Measurements from ENCODE around the gene CATSPER3. TPM values are rescaled to one million over a fixed set of nuclear protein-coding genes. Genes with fewer than 3 reads are reported as not detected.

Gene CATSPER3
- 0.15 to 0.49 TPM (median 0.39 TPM) in 5 replicates for total RNA-seq (2022; extraction: Qiagen RNA extraction)

DNA sequence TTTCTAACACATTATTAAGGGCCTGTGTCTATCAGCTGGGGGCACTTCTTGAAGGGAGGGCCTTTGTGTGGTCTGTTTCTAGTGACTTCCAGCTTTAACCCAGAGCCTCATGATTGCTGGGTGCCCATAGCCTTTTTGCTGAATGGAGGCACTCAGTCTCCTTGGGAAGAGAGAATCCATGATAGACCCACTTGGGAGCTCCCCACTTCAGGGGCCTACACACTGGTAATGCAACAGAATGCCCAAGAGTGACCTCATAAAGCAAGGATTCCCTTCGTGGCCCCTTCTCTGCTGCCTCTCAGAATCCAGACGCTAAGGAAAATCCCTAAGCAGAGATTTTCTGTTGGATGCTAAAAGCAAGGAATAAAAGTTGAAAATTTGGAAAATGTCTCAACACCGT is at the start of gene CATSPER3:
TSS of gene CATSPER3 (plus strand) at position 301 of the 400 bp plus-strand sequence. CDS start at position 386, 85 bp downstream.

GRCh38 chr5:135033901-135034235 is 66.2 kb downstream of the CATSPER3 start, which contains the start of gene PITX1:
Gene PITX1, minus strand, starts transcription at chr5:135034228. Its CDS starts 347 bp downstream, at chr5:135033881.

Other genes starting within 250 kb of the CATSPER3 start
- 22.5 to 29.3 TPM (median 27.4 TPM) in 5 replicates for gene CAMLG, start 229.4 kb upstream of the CATSPER3 start, total RNA-seq (2022; extraction: Qiagen RNA extraction)
- gene DDX46, start 209.1 kb upstream of the CATSPER3 start, total RNA-seq (2022; extraction: Qiagen RNA extraction): 49.9 to 75.8 TPM (median 59.6 TPM) in 5 replicates
- gene C5orf24, start 121.9 kb upstream of the CATSPER3 start, total RNA-seq (2022; extraction: Qiagen RNA extraction): 16.0 to 23.6 TPM (median 22.4 TPM) in 5 replicates
- gene TXNDC15, start 93.5 kb upstream of the CATSPER3 start, total RNA-seq (2022; extraction: Qiagen RNA extraction): 46.7 to 52.6 TPM (median 50.4 TPM) in 5 replicates
- 9.7 to 11.2 TPM (median 10.7 TPM) in 5 replicates for gene PCBD2, start 62.8 kb upstream of the CATSPER3 start, total RNA-seq (2022; extraction: Qiagen RNA extraction)
- gene PITX1, start 66.3 kb downstream of the CATSPER3 start, total RNA-seq (2022; extraction: Qiagen RNA extraction): 23.2 to 32.2 TPM (median 31.1 TPM) in 5 replicates